ENCODE measurements around the gene TMCC1.

TMCC1 gene

GRCh38 chr3:129606636-129607390 is 286.7 kb downstream of the TMCC1 start, which contains the start of gene PLXND1:
Gene PLXND1 (minus strand): TSS chr3:129606676. CDS start chr3:129606639, 37 bp downstream.
- DNase-seq, result peak; percentile 62

- peak; percentile 28 for DNase-seq
These were observed 287.4 kb downstream of the TMCC1 start for GRCh38 chr3:129605922-129606635.

- DNase-seq, result peak; percentile 71
These were observed 288.1 kb downstream of the TMCC1 start for GRCh38 chr3:129605203-129605921.

GRCh38 chr3:129604767-129605166 is 288.7 kb downstream of the TMCC1 start:
- DNase-seq, result peak; percentile 38

GRCh38 chr3:129603991-129604749 is 289.3 kb downstream of the TMCC1 start:
- peak; percentile 38 for DNase-seq

- no peak for DNase-seq
These were observed 290.0 kb downstream of the TMCC1 start for GRCh38 chr3:129603561-129603942.

- peak; percentile 7 for DNase-seq
These were observed 290.6 kb downstream of the TMCC1 start for GRCh38 chr3:129602730-129603560.

- DNase-seq, result no peak
These were observed 291.2 kb downstream of the TMCC1 start for GRCh38 chr3:129602309-129602708.

- DNase-seq, result no peak
These were observed 291.8 kb downstream of the TMCC1 start for GRCh38 chr3:129601713-129602112.

GRCh38 chr3:129600348-129600747 is 293.2 kb downstream of the TMCC1 start:
- no peak for DNase-seq

- no peak for DNase-seq
These were observed 293.9 kb downstream of the TMCC1 start for GRCh38 chr3:129599607-129600006.

GRCh38 chr3:129599073-129599472 is 294.4 kb downstream of the TMCC1 start:
- DNase-seq, result no peak

GRCh38 chr3:129598484-129598883 is 295.0 kb downstream of the TMCC1 start:
- no peak for DNase-seq

- DNase-seq, result peak; percentile 33
These were observed 295.5 kb downstream of the TMCC1 start for GRCh38 chr3:129598000-129598381.
